ENCODE data around the gene EVL. TPM values are rescaled to one million over a fixed set of nuclear protein-coding genes. Genes with fewer than 3 reads are reported as not detected.

The EVL gene
- total and polyA plus RNA-seq, 4 donors: 54.5 to 99.9 (median 78.2) TPM

- Histone ChIP-seq H3K9ac (ENCODE audit: insufficient read depth in 1 of 2, low read length in 2 of 2) (no peak overlapping the region), H3K36me3 (ENCODE audit: control insufficient read depth in 4 of 4, insufficient read depth in 4 of 4, low read length in 4 of 4) (peaks cover 0 to 12% (median 5%) of the 10 kb centered on the region in 4 donors), H3K4me1 (ENCODE audit: control insufficient read depth in 5 of 5, insufficient read depth in 5 of 5, low read length in 5 of 5) (peaks cover 9 to 54% (median 18%) of the 10 kb centered on the region in 5 donors), H3K27ac (ENCODE audit: low read depth in 1 of 2, low read length in 1 of 2) (peak overlapping the region in 1 of 2 donors; percentile 7), H3K4me3 (no peak overlapping the region), H3K9me3 (ENCODE audit: control insufficient read depth in 4 of 4, insufficient read depth in 3 of 4, low read length in 3 of 4) (no peaks in the 10 kb centered on the region), H3K27me3 (ENCODE audit: control insufficient read depth in 3 of 3, insufficient read depth in 3 of 3, low read length in 2 of 3) (no peaks in the 10 kb centered on the region)
- ATAC-seq (ENCODE audit: insufficient read depth, low FRiP score): no peak
- peak; percentile 40 to 75 (median 68) for DNase-seq
- 76 to 82% methylated on average over 10 of the region's 10 CpGs for WGBS, 2 donors
- TF ChIP-seq, protein P1, sequence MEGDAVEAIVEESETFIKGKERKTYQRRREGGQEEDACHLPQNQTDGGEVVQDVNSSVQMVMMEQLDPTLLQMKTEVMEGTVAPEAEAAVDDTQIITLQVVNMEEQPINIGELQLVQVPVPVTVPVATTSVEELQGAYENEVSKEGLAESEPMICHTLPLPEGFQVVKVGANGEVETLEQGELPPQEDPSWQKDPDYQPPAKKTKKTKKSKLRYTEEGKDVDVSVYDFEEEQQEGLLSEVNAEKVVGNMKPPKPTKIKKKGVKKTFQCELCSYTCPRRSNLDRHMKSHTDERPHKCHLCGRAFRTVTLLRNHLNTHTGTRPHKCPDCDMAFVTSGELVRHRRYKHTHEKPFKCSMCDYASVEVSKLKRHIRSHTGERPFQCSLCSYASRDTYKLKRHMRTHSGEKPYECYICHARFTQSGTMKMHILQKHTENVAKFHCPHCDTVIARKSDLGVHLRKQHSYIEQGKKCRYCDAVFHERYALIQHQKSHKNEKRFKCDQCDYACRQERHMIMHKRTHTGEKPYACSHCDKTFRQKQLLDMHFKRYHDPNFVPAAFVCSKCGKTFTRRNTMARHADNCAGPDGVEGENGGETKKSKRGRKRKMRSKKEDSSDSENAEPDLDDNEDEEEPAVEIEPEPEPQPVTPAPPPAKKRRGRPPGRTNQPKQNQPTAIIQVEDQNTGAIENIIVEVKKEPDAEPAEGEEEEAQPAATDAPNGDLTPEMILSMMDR (IDR thresholded peaks at IDR 0.05; ENCODE audit: control extremely low read depth, extremely low read depth): no peak
Measured at GRCh38 chr14:100103250-100104005, 38.2 kb downstream of the EVL start.

GRCh38 chr14:100104006-100104352 is 38.8 kb downstream of the EVL start:
- Histone ChIP-seq H3K27ac (ENCODE audit: low read depth in 1 of 2, low read length in 1 of 2) (no peak overlapping the region), H3K4me3 (no peak overlapping the region), H3K4me1 (ENCODE audit: control insufficient read depth in 5 of 5, insufficient read depth in 5 of 5, low read length in 5 of 5) (peaks cover 9 to 59% (median 18%) of the 10 kb centered on the region in 5 donors), H3K9ac (ENCODE audit: insufficient read depth in 1 of 2, low read length in 2 of 2) (no peak overlapping the region), H3K27me3 (ENCODE audit: control insufficient read depth in 3 of 3, insufficient read depth in 3 of 3, low read length in 2 of 3) (no peaks in the 10 kb centered on the region), H3K9me3 (ENCODE audit: control insufficient read depth in 4 of 4, insufficient read depth in 3 of 4, low read length in 3 of 4) (no peaks in the 10 kb centered on the region), H3K36me3 (ENCODE audit: control insufficient read depth in 4 of 4, insufficient read depth in 4 of 4, low read length in 4 of 4) (peaks cover 0 to 11% (median 4%) of the 10 kb centered on the region in 4 donors)
- TF ChIP-seq, protein P1 (IDR thresholded peaks at IDR 0.05; ENCODE audit: control extremely low read depth, extremely low read depth): no peak
- WGBS, 2 donors: 77 to 79% methylated on average over 4 of the region's 4 CpGs
- no peak for DNase-seq
- ATAC-seq (ENCODE audit: insufficient read depth, low FRiP score): no peak

GRCh38 chr14:100104523-100105300 is 39.5 kb downstream of the EVL start:
- no peaks in the 10 kb centered on the region for H3K9me3 ChIP-seq (ENCODE audit: control insufficient read depth in 4 of 4, insufficient read depth in 3 of 4, low read length in 3 of 4)
- H3K4me3 ChIP-seq: no peak overlapping the region
- peaks cover 9 to 62% (median 18%) of the 10 kb centered on the region in 5 donors for H3K4me1 ChIP-seq (ENCODE audit: control insufficient read depth in 5 of 5, insufficient read depth in 5 of 5, low read length in 5 of 5)
- peak overlapping the region in 1 of 2 donors; percentile 15 for H3K27ac ChIP-seq (ENCODE audit: low read depth in 1 of 2, low read length in 1 of 2)
- H3K36me3 ChIP-seq (ENCODE audit: control insufficient read depth in 4 of 4, insufficient read depth in 4 of 4, low read length in 4 of 4): peaks cover 0 to 7% (median 3%) of the 10 kb centered on the region in 4 donors
- 84 to 93% methylated on average over 7 of the region's 7 CpGs for WGBS, 2 donors
- no peak overlapping the region for H3K9ac ChIP-seq (ENCODE audit: insufficient read depth in 1 of 2, low read length in 2 of 2)
- ATAC-seq (ENCODE audit: insufficient read depth, low FRiP score): no peak
- TF ChIP-seq, protein P1 (IDR thresholded peaks at IDR 0.05; ENCODE audit: control extremely low read depth, extremely low read depth): no peak
- no peak for DNase-seq
- H3K27me3 ChIP-seq (ENCODE audit: control insufficient read depth in 3 of 3, insufficient read depth in 3 of 3, low read length in 2 of 3): no peaks in the 10 kb centered on the region

Measured in lung (tissue), 12 donors.